Panc1 (cell line): ENCODE results near the gene MYF5. TPM values are rescaled to one million over a fixed set of nuclear protein-coding genes. Genes with fewer than 3 reads are reported as not detected.

Experiments used
- ATAC-seq: fragments of 200-7000 bp; cut with Tn5 transposase; 2 replicates; pipeline ENCODE4 v1.9.1; 2020; ENCODE audit warnings: mild to moderate bottlenecking, moderate library complexity
- BruUV-seq: library from RNA; stranded (reverse); fragments of 400-500 nt; replicated peaks from 2 replicates; lab custom pipeline; 2021; lab: Mats Ljungman, UMichigan
- CTCF ChIA-PET: fragments of 300-600 bp; sonication (Branson Sonifier 250); formaldehyde crosslinking; loops from one replicate; lab custom pipeline; 2022; ENCODE audit warnings: antibody characterized with exemption; lab: Charles Lee
- POLR2A ChIA-PET: fragments of 300-600 bp; sonication (Branson Sonifier 250); formaldehyde crosslinking; loops from one replicate; lab custom pipeline; 2022; ENCODE audit warnings: antibody characterized with exemption; lab: Charles Lee
- DNase-seq: peaks from one replicate; pipeline ENCODE4 v3.0.0-alpha.2; 2010; ENCODE audit warnings: low read depth, low spot score
- H3K27ac ChIP-seq: 2 replicates; pipeline ENCODE4 v1.5.1; 2011; ENCODE audit warnings: mild to moderate bottlenecking, low read length, inconsistent platforms
- H3K27me3 ChIP-seq: fragments of 200-500 bp; sonication (Bioruptor generic); 2 replicates; pipeline ENCODE4 v1.6.0; 2014; ENCODE audit warnings: low read length, inconsistent platforms; ENCODE audit not compliant: control insufficient read depth, insufficient read depth
- H3K36me3 ChIP-seq: fragments of 200-500 bp; sonication (Bioruptor generic); 2 replicates; pipeline ENCODE4 v1.5.1; 2014; ENCODE audit warnings: inconsistent platforms, mild to moderate bottlenecking, low read length, moderate library complexity; ENCODE audit not compliant: control insufficient read depth, insufficient read depth
- H3K4me1 ChIP-seq: 2 replicates; pipeline ENCODE4 v1.5.1; 2011; ENCODE audit warnings: inconsistent platforms, mild to moderate bottlenecking, low read length, moderate library complexity; ENCODE audit not compliant: control insufficient read depth, insufficient read depth
- H3K4me3 ChIP-seq, 2 experiments: 2 replicates each; pipeline ENCODE4 v1.5.1; 2011 to 2012; ENCODE audit warnings: low read depth in 2 of 2, low read length in 2 of 2, mild to moderate bottlenecking in 2 of 2, inconsistent platforms in 1 of 2, moderate library complexity in 1 of 2
- H3K9me3 ChIP-seq: fragments of 200-500 bp; sonication (Bioruptor generic); 2 replicates; pipeline ENCODE4 v1.5.1; 2014; ENCODE audit warnings: low read depth, mild to moderate bottlenecking, inconsistent platforms, low read length, moderate library complexity; ENCODE audit not compliant: control insufficient read depth, insufficient read depth
- CTCF ChIP-seq: fragments of 450-650 bp; IDR thresholded peaks from 2 replicates; pipeline ENCODE4 v1.5.1; 2017; ENCODE audit warnings: mild to moderate bottlenecking
- POLR2AphosphoS5 ChIP-seq: IDR thresholded peaks from 2 replicates; pipeline ENCODE4 v1.6.1; 2012; ENCODE audit warnings: mild to moderate bottlenecking, low read depth, low read length, moderate library complexity
- SIN3A ChIP-seq: IDR thresholded peaks from 2 replicates; pipeline ENCODE4 v1.6.1; 2012; ENCODE audit warnings: low read depth, mild to moderate bottlenecking, low read length, moderate library complexity, borderline replicate concordance; ENCODE audit not compliant: insufficient read depth
- TCF7L2 ChIP-seq: IDR thresholded peaks from 2 replicates; pipeline ENCODE4 v1.6.1; 2011; ENCODE audit warnings: mild to moderate bottlenecking, low read depth, low read length, inconsistent platforms
- in situ Hi-C: cut with HindIII; loops from 2 replicates; pipeline ENCODE4 v1.10.0; 2016; ENCODE audit warnings: low sequenced_read_pairs, low pct_unique_long_range_greater_than_20kb
- intact Hi-C: fragments of 100-400 bp; cut with micrococcal nuclease; formaldehyde crosslinking; loops from one replicate; pipeline ENCODE4 v1.10.0; 2022; ENCODE audit not compliant: unreplicated experiment
- total RNA-seq: library from RNA; stranded (reverse); gene quantifications from one replicate; pipeline ENCODE4 v1.2.1, GENCODE V29; 2021; ENCODE audit not compliant: unreplicated experiment
- TF ChIP-seq, protein P1 (sequence below), 2 experiments: IDR thresholded peaks; 2 replicates each; pipeline ENCODE4 v1.6.1; 2011 to 2012; ENCODE audit warnings: low read depth in 2 of 2, control low read depth in 1 of 2, low read length in 1 of 2, mild to moderate bottlenecking in 1 of 2, moderate library complexity in 1 of 2; ENCODE audit not compliant: insufficient read depth in 1 of 2

MYF5 gene
- total RNA-seq, 1 experiment from 2014 or later, result not detected

- ChIA-PET CTCF (no interaction called here), POLR2A (no interaction called here)
- BruUV-seq, result no TSS peak
- no peak for ATAC-seq
- intact Hi-C loops, result no loop called here
- TF ChIP-seq, protein P1, sequence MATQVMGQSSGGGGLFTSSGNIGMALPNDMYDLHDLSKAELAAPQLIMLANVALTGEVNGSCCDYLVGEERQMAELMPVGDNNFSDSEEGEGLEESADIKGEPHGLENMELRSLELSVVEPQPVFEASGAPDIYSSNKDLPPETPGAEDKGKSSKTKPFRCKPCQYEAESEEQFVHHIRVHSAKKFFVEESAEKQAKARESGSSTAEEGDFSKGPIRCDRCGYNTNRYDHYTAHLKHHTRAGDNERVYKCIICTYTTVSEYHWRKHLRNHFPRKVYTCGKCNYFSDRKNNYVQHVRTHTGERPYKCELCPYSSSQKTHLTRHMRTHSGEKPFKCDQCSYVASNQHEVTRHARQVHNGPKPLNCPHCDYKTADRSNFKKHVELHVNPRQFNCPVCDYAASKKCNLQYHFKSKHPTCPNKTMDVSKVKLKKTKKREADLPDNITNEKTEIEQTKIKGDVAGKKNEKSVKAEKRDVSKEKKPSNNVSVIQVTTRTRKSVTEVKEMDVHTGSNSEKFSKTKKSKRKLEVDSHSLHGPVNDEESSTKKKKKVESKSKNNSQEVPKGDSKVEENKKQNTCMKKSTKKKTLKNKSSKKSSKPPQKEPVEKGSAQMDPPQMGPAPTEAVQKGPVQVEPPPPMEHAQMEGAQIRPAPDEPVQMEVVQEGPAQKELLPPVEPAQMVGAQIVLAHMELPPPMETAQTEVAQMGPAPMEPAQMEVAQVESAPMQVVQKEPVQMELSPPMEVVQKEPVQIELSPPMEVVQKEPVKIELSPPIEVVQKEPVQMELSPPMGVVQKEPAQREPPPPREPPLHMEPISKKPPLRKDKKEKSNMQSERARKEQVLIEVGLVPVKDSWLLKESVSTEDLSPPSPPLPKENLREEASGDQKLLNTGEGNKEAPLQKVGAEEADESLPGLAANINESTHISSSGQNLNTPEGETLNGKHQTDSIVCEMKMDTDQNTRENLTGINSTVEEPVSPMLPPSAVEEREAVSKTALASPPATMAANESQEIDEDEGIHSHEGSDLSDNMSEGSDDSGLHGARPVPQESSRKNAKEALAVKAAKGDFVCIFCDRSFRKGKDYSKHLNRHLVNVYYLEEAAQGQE (IDR thresholded peaks at IDR 0.05; ENCODE audit: insufficient read depth in 1 of 2, low read depth in 2 of 2, low read length in 1 of 2), result no peak
- TF ChIP-seq TCF7L2 (no peak), SIN3A (no peak), CTCF (no peak), POLR2AphosphoS5 (no peak)
- Histone ChIP-seq H3K27me3 (no peaks in the 10 kb centered on the region), H3K27ac (no peak overlapping the region), H3K4me1 (no peaks in the 10 kb centered on the region), H3K4me3 (no peak overlapping the region), H3K36me3 (no peaks in the 10 kb centered on the region), H3K9me3 (no peaks in the 10 kb centered on the region)
- DNase-seq, result no peak
- in situ Hi-C loops, result no loop called here
Observed at GRCh38 chr12:80766897-80767296, 50.2 kb downstream of the MYF5 start.

Other genes with a start within 250 kb of the MYF5 start
- not detected for gene MYF6, start 9.3 kb upstream of the MYF5 start, total RNA-seq
- gene LIN7A, start 221.0 kb downstream of the MYF5 start, total RNA-seq, result not detected